K562 (cell line): ENCODE results near the gene ACER3. TPM values are rescaled to one million over a fixed set of nuclear protein-coding genes. Genes with fewer than 3 reads are reported as not detected.

Experiments used
- BRD9 ChIP-seq: fragments of 450-650 bp; IDR thresholded peaks from 2 replicates; pipeline ENCODE4 v1.6.1; 2018; ENCODE audit warnings: low read depth; ENCODE audit not compliant: partially characterized antibody
- C11orf30 ChIP-seq: fragments of 450-650 bp; IDR thresholded peaks from 2 replicates; pipeline ENCODE4 v1.6.1; 2016; ENCODE audit warnings: low read depth, mild to moderate bottlenecking
- CC2D1A ChIP-seq: fragments of 450-650 bp; IDR thresholded peaks from 2 replicates; pipeline ENCODE4 v1.6.1; 2017; ENCODE audit warnings: mild to moderate bottlenecking
- CHD1 ChIP-seq: fragments of 200-600 bp; sonication (generic); IDR thresholded peaks from one replicate; pipeline ENCODE4 v1.6.1; 2012; ENCODE audit warnings: mild to moderate bottlenecking, moderate library complexity, low read length, inconsistent platforms
- JUND ChIP-seq, 2 experiments: IDR thresholded peaks; 2 replicates in 1 of 2; 3 replicates in 1 of 2; pipeline ENCODE4 v1.6.1; 2011; ENCODE audit warnings: borderline replicate concordance in 2 of 2, low read depth in 2 of 2, low read length in 2 of 2, improper control_type of control experiment in 1 of 2, missing biosample characterization in 1 of 2, missing genetic modification characterization in 1 of 2, missing genetic modification reagents in 1 of 2
- MAFG ChIP-seq: fragments of 450-650 bp; conservative IDR thresholded peaks from 2 replicates; pipeline ENCODE4 v1.6.1; 2016; ENCODE audit warnings: missing genetic modification characterization, missing compliant biosample characterization
- NFE2 ChIP-seq: IDR thresholded peaks from 2 replicates; pipeline ENCODE4 v1.6.1; 2014; ENCODE audit warnings: antibody characterized with exemption, low read depth
- SMARCA4 ChIP-seq: fragments of 450-650 bp; IDR thresholded peaks from 2 replicates; pipeline ENCODE4 v1.6.1; 2016
- ZNF316 ChIP-seq: fragments of 450-650 bp; IDR thresholded peaks from 2 replicates; pipeline ENCODE4 v1.6.1; 2016
- polyA plus RNA-seq, 8 experiments: library from polyadenylated mRNA; depleted of rRNA in 4 of 8; stranded (reverse) in 5 of 8; unstranded in 3 of 8; fragments of >200 nt; fragmentation: Nextera tagmentation in 2 of 8; fragmentation: Illumina TruSeq in 1 of 8; extraction: Ambion mirVana in 2 of 8; extraction: Trizol in 1 of 8; gene quantifications; 2 replicates each; pipeline versions ENCODE4 v1.2.1 to v1.2.3, GENCODE V29; 2011 to 2014; ENCODE audit warnings: inconsistent platforms in 1 of 8, missing spikeins in 1 of 8
- total RNA-seq, 7 experiments: library from RNA; depleted of rRNA in 6 of 7; stranded (reverse); fragments of >200 nt in 6 of 7; fragmentation: Illumina TruSeq in 2 of 7; extraction: Trizol in 2 of 7; gene quantifications; 2 replicates each; pipeline versions ENCODE4 v1.2.1 to v1.2.3, GENCODE V29; 2011 to 2021; ENCODE audit warnings: low replicate concordance in 1 of 7
- TF ChIP-seq, protein P1 (sequence below), 2 experiments: fragments of 450-650 bp; formaldehyde crosslinking in 1 of 2; IDR thresholded peaks; 2 replicates each; pipeline versions ENCODE4 v1.4.0 to v1.6.1; 2014 to 2020; ENCODE audit warnings: mild to moderate bottlenecking in 2 of 2, borderline replicate concordance in 1 of 2, low read depth in 1 of 2
- TF ChIP-seq, protein P2 (sequence below): fragments of 250-450 bp; sonication (Bioruptor Pico); IDR thresholded peaks from 2 replicates; pipeline ENCODE4 v1.9.0; 2021; ENCODE audit warnings: mild to moderate bottlenecking, inconsistent platforms

ACER3 gene
- total and polyA plus RNA-seq, 9 of the 15 experiments (the other 6 are each of a cell fraction or from before 2014, with no cell fraction given): 2.0 to 23.8 (median 9.5) TPM

- TF ChIP-seq, protein P1, sequence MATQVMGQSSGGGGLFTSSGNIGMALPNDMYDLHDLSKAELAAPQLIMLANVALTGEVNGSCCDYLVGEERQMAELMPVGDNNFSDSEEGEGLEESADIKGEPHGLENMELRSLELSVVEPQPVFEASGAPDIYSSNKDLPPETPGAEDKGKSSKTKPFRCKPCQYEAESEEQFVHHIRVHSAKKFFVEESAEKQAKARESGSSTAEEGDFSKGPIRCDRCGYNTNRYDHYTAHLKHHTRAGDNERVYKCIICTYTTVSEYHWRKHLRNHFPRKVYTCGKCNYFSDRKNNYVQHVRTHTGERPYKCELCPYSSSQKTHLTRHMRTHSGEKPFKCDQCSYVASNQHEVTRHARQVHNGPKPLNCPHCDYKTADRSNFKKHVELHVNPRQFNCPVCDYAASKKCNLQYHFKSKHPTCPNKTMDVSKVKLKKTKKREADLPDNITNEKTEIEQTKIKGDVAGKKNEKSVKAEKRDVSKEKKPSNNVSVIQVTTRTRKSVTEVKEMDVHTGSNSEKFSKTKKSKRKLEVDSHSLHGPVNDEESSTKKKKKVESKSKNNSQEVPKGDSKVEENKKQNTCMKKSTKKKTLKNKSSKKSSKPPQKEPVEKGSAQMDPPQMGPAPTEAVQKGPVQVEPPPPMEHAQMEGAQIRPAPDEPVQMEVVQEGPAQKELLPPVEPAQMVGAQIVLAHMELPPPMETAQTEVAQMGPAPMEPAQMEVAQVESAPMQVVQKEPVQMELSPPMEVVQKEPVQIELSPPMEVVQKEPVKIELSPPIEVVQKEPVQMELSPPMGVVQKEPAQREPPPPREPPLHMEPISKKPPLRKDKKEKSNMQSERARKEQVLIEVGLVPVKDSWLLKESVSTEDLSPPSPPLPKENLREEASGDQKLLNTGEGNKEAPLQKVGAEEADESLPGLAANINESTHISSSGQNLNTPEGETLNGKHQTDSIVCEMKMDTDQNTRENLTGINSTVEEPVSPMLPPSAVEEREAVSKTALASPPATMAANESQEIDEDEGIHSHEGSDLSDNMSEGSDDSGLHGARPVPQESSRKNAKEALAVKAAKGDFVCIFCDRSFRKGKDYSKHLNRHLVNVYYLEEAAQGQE (IDR thresholded peaks at IDR 0.05; ENCODE audit: borderline replicate concordance): peak; percentile 77
- TF ChIP-seq, protein P1 (CRISPR knock-in tag; IDR thresholded peaks at IDR 0.05; ENCODE audit: low read depth): no peak
- peak; percentile 99 for TF ChIP-seq ZNF316
- TF ChIP-seq CC2D1A: peak; percentile 46; the same call in 1 of the 2 replicates
- TF ChIP-seq, protein P2, sequence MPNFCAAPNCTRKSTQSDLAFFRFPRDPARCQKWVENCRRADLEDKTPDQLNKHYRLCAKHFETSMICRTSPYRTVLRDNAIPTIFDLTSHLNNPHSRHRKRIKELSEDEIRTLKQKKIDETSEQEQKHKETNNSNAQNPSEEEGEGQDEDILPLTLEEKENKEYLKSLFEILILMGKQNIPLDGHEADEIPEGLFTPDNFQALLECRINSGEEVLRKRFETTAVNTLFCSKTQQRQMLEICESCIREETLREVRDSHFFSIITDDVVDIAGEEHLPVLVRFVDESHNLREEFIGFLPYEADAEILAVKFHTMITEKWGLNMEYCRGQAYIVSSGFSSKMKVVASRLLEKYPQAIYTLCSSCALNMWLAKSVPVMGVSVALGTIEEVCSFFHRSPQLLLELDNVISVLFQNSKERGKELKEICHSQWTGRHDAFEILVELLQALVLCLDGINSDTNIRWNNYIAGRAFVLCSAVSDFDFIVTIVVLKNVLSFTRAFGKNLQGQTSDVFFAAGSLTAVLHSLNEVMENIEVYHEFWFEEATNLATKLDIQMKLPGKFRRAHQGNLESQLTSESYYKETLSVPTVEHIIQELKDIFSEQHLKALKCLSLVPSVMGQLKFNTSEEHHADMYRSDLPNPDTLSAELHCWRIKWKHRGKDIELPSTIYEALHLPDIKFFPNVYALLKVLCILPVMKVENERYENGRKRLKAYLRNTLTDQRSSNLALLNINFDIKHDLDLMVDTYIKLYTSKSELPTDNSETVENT (CRISPR knock-in tag): no peak
- TF ChIP-seq CHD1: no peak
- TF ChIP-seq C11orf30: peak; percentile 97
- peak; percentile 41; the same call in 1 of the 2 replicates for TF ChIP-seq SMARCA4
- TF ChIP-seq MAFG (tag): peak; percentile 96
- 0 out of 2 replicates have a peak, but pooled peaks have one; percentile 10 for TF ChIP-seq NFE2
- no peak for TF ChIP-seq JUND (IDR thresholded peaks at IDR 0.05; ENCODE audit: borderline replicate concordance, low read depth, low read length)
- TF ChIP-seq JUND (tag; IDR thresholded peaks at IDR 0.05; ENCODE audit: borderline replicate concordance, low read depth, low read length): peak; percentile 27; the same call in 1 of the 3 replicates
- TF ChIP-seq BRD9: peak; percentile 76
Measured at GRCh38 chr11:76918941-76919386, 58.2 kb downstream of the ACER3 start (continued).
